ENCODE measurements around the gene FCRLB.
"Not testable (repeated sequence)": the region's sequence is repeated elsewhere in the genome, so short reads cannot be mapped to it uniquely, and the experiment has no call there.

FCRLB gene

GRCh38 chr1:161743231-161743630, 21.9 kb downstream of the FCRLB start:
- DNase-seq, result no peak

GRCh38 chr1:161747801-161748200, 26.5 kb downstream of the FCRLB start:
- DNase-seq, result no peak

GRCh38 chr1:161749509-161750407, 28.4 kb downstream of the FCRLB start, which contains the start of gene DUSP12:
Gene DUSP12, plus strand, starts transcription at chr1:161749786. Its CDS starts 16 bp downstream, at chr1:161749802.
- peak; percentile 96 for DNase-seq

- DNase-seq, result peak; percentile 21
Observed at GRCh38 chr1:161763522-161764098, 42.3 kb downstream of the FCRLB start.

- peak; percentile 78 for DNase-seq
Observed at GRCh38 chr1:161766102-161766981, 45.0 kb downstream of the FCRLB start, which contains the start of gene ATF6. Gene ATF6, plus strand, starts transcription at chr1:161766320. Its CDS starts 41 bp downstream, at chr1:161766361.

GRCh38 chr1:161768461-161768860, 47.1 kb downstream of the FCRLB start:
- no peak for DNase-seq

- DNase-seq, result no peak
Observed at GRCh38 chr1:161768986-161769672, 47.8 kb downstream of the FCRLB start.

GRCh38 chr1:161769673-161770045, 48.3 kb downstream of the FCRLB start:
- DNase-seq, result not testable (repeated sequence)

- DNase-seq, result no peak
Observed at GRCh38 chr1:161770250-161770649, 48.9 kb downstream of the FCRLB start.

GRCh38 chr1:161771161-161771560, 49.8 kb downstream of the FCRLB start:
- no peak for DNase-seq

- DNase-seq, result no peak
Observed at GRCh38 chr1:161771973-161772372, 50.6 kb downstream of the FCRLB start.

- DNase-seq, result no peak
Observed at GRCh38 chr1:161772397-161772796, 51.1 kb downstream of the FCRLB start.

- DNase-seq, result no peak
Observed at GRCh38 chr1:161773791-161774190, 52.4 kb downstream of the FCRLB start.

- no peak for DNase-seq
Observed at GRCh38 chr1:161777261-161777660, 55.9 kb downstream of the FCRLB start.

Data from kidney glomerular epithelial cell (primary cell).